Smooth muscle cell (in vitro differentiated cells): Measurements from ENCODE around the gene KLK2. TPM values are rescaled to one million over a fixed set of nuclear protein-coding genes. Genes with fewer than 3 reads are reported as not detected.

ENCODE experiments used
- DNase-seq: peaks from one replicate; lab custom pipeline; 2025; ENCODE audit not compliant: unreplicated experiment; lab: John Stamatoyannopoulos, UW
- H2AFZ ChIP-seq: fragments of 200-600 bp; sonication (generic); 2 replicates; pipeline ENCODE4 v1.6.0; 2016; ENCODE audit warnings: antibody characterized with exemption, low read depth, mild to moderate bottlenecking
- H3F3A ChIP-seq: fragments of 200-600 bp; sonication (generic); 2 replicates; pipeline ENCODE4 v1.6.0; 2017; ENCODE audit warnings: antibody characterized with exemption, low read depth
- H3K27ac ChIP-seq: fragments of 200-600 bp; sonication (generic); 2 replicates; pipeline ENCODE4 v1.5.1; 2016; ENCODE audit warnings: low read depth, mild to moderate bottlenecking
- H3K27me3 ChIP-seq: fragments of 200-600 bp; sonication (generic); 2 replicates; pipeline ENCODE4 v1.6.1; 2016; ENCODE audit warnings: low read depth, mild to moderate bottlenecking
- H3K36me3 ChIP-seq: fragments of 200-600 bp; sonication (generic); 2 replicates; pipeline ENCODE4 v1.5.1; 2016; ENCODE audit warnings: low read depth
- H3K4me1 ChIP-seq: fragments of 200-600 bp; sonication (generic); 2 replicates; pipeline ENCODE4 v1.5.1; 2016; ENCODE audit warnings: low read depth
- H3K4me2 ChIP-seq: fragments of 200-600 bp; sonication (generic); 2 replicates; pipeline ENCODE4 v1.6.0; 2016; ENCODE audit warnings: mild to moderate bottlenecking
- H3K4me3 ChIP-seq: fragments of 200-600 bp; sonication (generic); 2 replicates; pipeline ENCODE4 v1.5.1; 2016; ENCODE audit warnings: mild to moderate bottlenecking
- H3K79me2 ChIP-seq: fragments of 200-600 bp; sonication (generic); 2 replicates; pipeline ENCODE4 v1.6.0; 2016; ENCODE audit warnings: low read depth, mild to moderate bottlenecking
- H3K9ac ChIP-seq: fragments of 200-600 bp; sonication (generic); 2 replicates; pipeline ENCODE4 v1.6.0; 2016; ENCODE audit warnings: low read depth
- H3K9me3 ChIP-seq: fragments of 200-600 bp; sonication (generic); replicated peaks from 2 replicates; pipeline ENCODE4 v1.5.1; 2016; ENCODE audit warnings: low read depth
- H4K20me1 ChIP-seq: fragments of 200-600 bp; sonication (generic); 2 replicates; pipeline ENCODE4 v1.6.0; 2016; ENCODE audit warnings: low read depth
- WGBS: methylation state at CpG from one replicate; pipeline ENCODE4 v1.1.7; 2016; ENCODE audit warnings: low lambda C conversion rate; 5-methylcytosine and 5-hydroxymethylcytosine counted together
- polyA plus RNA-seq: library from polyadenylated mRNA; unstranded; fragments of >200 nt; fragmentation: Nextera tagmentation; extraction: Ambion mirVana; gene quantifications from 2 replicates; pipeline ENCODE4 v1.2.1, GENCODE V29; 2016
- total RNA-seq: library from RNA; depleted of rRNA; stranded (reverse); fragments of >200 nt; gene quantifications from 2 replicates; pipeline ENCODE4 v1.2.3, GENCODE V29; 2014
- TF ChIP-seq, protein P1 (sequence below): fragments of 200-600 bp; sonication (generic); IDR thresholded peaks from 2 replicates; pipeline ENCODE4 v1.5.1; 2017; ENCODE audit warnings: borderline replicate concordance, mild to moderate bottlenecking, antibody characterized with exemption; ENCODE audit not compliant: insufficient read depth, poor library complexity, severe bottlenecking

Gene KLK2
- total and polyA plus RNA-seq, 2 experiments from 2014 or later: not detected

DNA sequence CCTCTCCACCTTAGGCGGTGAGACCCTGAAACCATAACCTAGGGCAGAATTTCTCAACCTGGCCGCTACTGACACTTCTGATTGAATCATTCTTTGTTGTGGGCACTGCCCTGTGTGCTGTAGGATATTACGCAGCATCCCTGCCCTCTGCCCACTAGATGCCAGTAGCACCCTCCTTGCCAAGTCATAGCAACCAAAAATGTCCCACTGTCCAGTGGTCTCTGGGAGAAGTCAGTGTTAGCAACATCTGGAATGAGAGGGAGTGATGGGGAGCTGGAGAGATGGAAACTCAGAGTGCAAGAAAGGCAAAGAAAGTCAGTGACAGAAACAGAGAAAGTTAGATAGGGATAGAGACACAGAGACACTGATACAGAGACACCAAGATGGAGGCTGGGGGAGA lies 24.4 kb downstream of the KLK2 start:
- Histone ChIP-seq H3F3A (no peaks in the 10 kb centered on the region), H3K9ac (no peak overlapping the region), H3K36me3 (no peaks in the 10 kb centered on the region), H3K27me3 (no peaks in the 10 kb centered on the region), H3K4me3 (no peak overlapping the region), H3K4me2 (no peak overlapping the region), H3K79me2 (no peaks in the 10 kb centered on the region), H3K27ac (peak overlapping the region; percentile 77), H3K9me3 (no peaks in the 10 kb centered on the region), H2AFZ (no peak overlapping the region), H4K20me1 (no peaks in the 10 kb centered on the region), H3K4me1 (no peaks in the 10 kb centered on the region)
- TF ChIP-seq, protein P1, sequence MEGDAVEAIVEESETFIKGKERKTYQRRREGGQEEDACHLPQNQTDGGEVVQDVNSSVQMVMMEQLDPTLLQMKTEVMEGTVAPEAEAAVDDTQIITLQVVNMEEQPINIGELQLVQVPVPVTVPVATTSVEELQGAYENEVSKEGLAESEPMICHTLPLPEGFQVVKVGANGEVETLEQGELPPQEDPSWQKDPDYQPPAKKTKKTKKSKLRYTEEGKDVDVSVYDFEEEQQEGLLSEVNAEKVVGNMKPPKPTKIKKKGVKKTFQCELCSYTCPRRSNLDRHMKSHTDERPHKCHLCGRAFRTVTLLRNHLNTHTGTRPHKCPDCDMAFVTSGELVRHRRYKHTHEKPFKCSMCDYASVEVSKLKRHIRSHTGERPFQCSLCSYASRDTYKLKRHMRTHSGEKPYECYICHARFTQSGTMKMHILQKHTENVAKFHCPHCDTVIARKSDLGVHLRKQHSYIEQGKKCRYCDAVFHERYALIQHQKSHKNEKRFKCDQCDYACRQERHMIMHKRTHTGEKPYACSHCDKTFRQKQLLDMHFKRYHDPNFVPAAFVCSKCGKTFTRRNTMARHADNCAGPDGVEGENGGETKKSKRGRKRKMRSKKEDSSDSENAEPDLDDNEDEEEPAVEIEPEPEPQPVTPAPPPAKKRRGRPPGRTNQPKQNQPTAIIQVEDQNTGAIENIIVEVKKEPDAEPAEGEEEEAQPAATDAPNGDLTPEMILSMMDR: no peak
- 83% methylated on average over 3 of the region's 3 CpGs for WGBS
- no peak for DNase-seq

DNA sequence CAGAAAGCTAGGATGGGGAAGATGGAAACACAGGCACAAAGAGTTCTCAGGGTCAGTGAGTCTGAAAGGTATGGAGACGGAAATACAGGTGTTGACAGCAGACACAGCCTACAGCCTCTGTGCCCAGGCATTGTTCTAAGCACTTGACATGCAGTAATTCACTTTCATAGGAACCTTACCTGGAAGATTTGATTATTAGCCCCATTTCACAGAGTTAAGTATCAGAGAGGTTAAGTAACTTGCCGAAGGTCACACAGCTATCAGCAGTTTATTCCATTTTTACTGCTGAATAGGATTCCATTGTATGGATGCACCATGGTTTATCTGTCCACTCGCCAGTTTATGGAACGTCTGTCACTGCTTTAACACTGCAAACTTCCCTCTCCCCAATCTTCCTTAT lies 24.8 kb downstream of the KLK2 start:
- H3K36me3 ChIP-seq: no peaks in the 10 kb centered on the region
- WGBS: 83% methylated on average over 4 of the region's 4 CpGs
- no peaks in the 10 kb centered on the region for H3K27me3 ChIP-seq
- no peak overlapping the region for H3K4me2 ChIP-seq
- TF ChIP-seq, protein P1: no peak
- no peaks in the 10 kb centered on the region for H3K9me3 ChIP-seq
- no peak overlapping the region for H2AFZ ChIP-seq
- H3K4me1 ChIP-seq: no peaks in the 10 kb centered on the region
- no peak overlapping the region for H3K4me3 ChIP-seq
- DNase-seq: no peak
- H3K27ac ChIP-seq: peak overlapping the region; percentile 77
- H4K20me1 ChIP-seq: no peaks in the 10 kb centered on the region
- H3K79me2 ChIP-seq: no peaks in the 10 kb centered on the region
- H3F3A ChIP-seq: no peaks in the 10 kb centered on the region
- H3K9ac ChIP-seq: no peak overlapping the region

DNA sequence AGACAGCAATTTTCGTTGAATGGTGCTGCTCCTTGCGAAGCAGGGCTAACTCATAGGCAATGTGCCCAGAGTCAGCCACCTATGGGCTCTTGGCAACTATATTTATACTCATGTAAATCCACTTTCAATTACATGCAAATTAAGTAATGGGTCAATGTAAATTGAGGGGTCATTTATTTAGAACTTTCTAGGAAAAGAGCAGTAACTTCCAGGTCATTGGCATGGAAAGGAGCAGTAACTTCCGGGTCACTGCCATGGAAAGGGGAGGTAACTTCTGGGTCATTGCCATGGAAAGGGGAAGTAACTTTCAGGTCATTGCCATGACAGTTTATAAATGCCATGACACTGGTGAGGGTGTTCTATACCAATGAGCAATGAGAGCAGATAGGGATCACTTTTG lies 26.3 kb downstream of the KLK2 start:
- Histone ChIP-seq H3K4me1 (no peaks in the 10 kb centered on the region), H3K9me3 (no peaks in the 10 kb centered on the region), H3K27ac (peak overlapping the region; percentile 65), H3K9ac (peak overlapping the region; percentile 2), H3K4me2 (no peak overlapping the region), H3F3A (no peaks in the 10 kb centered on the region), H2AFZ (no peak overlapping the region), H3K27me3 (no peaks in the 10 kb centered on the region), H4K20me1 (no peaks in the 10 kb centered on the region), H3K79me2 (no peaks in the 10 kb centered on the region), H3K4me3 (no peak overlapping the region), H3K36me3 (no peaks in the 10 kb centered on the region)
- TF ChIP-seq, protein P1: no peak
- no peak for DNase-seq
- WGBS: 92% methylated on average over 3 of the region's 3 CpGs

DNA sequence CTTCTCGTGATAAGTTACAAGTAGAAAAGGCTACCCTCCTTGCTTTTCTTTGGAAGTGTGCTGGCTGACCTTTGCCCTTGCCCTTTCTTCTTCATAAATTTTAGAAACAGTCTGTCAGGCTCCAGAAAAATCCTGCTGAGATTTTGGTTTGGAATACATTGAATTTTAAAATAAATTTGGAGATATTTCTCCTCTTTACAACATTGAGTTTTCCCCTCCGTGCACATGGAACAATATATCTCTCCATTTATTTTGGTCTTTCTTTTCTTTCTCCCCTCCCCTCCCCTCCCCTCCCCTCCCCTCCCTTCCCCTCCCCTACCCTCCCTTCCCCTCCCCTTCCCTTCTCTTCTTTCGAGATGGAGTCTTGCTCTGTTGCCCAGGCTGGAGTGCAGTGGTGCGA lies 29.4 kb downstream of the KLK2 start:
- H3F3A ChIP-seq: no peaks in the 10 kb centered on the region
- H2AFZ ChIP-seq: no peak overlapping the region
- H3K4me1 ChIP-seq: no peaks in the 10 kb centered on the region
- TF ChIP-seq, protein P1: no peak
- no peak overlapping the region for H3K4me2 ChIP-seq
- no peaks in the 10 kb centered on the region for H4K20me1 ChIP-seq
- no peaks in the 10 kb centered on the region for H3K79me2 ChIP-seq
- 78% methylated on average over 2 of the region's 4 CpGs for WGBS
- no peak overlapping the region for H3K4me3 ChIP-seq
- no peaks in the 10 kb centered on the region for H3K9me3 ChIP-seq
- no peak for DNase-seq
- peaks cover 3% of the 10 kb centered on the region for H3K27me3 ChIP-seq
- no peak overlapping the region for H3K27ac ChIP-seq
- H3K9ac ChIP-seq: no peak overlapping the region
- no peaks in the 10 kb centered on the region for H3K36me3 ChIP-seq
